GM11168 (cell line): ENCODE results near the gene TBC1D22B.

Experiments
- in situ Hi-C: fragments of 300-500 bp; cut with MboI; formaldehyde crosslinking; loops from one replicate; pipeline ENCODE4 v1.12.0; 2022; ENCODE audit warnings: low sequenced_read_pairs; ENCODE audit not compliant: unreplicated experiment

TBC1D22B gene

DNA sequence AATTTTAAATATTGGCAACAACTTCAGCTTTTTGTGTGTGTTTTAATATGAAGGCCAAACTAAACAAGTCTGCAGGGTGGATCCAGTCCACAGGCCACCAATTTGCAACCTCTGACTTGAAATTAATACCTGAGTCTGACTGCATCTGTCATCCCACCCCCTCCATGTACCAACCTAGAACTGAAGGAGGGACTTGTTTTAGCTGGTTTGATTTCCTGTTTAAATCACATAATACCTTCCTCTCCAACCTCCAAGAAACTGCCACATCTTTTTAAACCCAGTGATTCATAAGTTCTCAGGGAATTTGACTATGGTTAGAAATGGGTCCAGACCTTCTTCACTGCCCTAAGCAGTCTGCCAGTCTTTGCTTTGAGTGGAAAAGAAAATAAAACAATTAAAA lies 117.8 kb downstream of the TBC1D22B start:
- in situ Hi-C loops = no loop called here

DNA sequence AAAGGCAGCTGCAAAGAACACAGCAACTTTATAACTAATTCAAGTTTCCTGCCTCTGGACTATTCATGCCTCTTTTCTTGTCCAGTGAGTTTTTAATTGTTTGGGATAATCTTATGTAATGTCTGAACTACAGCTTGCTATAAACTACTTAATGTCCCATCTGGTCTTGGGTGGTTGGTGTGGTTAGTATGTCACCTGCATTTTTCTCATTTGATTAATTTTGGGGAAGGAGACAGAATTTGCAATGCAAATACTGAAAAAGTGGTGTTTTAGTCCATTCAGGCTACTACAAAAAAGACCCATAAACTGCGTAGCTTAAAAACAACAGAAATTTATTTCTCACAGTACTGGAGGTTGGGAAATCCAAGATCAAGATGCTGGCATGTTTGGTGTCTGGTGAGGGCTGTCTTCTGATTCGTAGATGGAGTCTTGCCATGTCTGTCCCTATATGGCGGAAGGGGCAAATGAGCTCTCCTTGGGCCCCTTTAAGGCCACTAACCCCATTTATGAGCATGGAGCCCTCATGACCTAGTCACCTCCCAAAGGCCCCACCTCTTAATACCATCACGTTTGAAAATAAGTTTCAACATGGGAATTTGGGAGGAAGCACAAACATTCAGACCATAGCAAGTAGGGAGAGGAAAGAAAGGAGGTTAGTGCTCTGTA lies 118.6 kb downstream of the TBC1D22B start:
- in situ Hi-C loops = no loop called here

DNA sequence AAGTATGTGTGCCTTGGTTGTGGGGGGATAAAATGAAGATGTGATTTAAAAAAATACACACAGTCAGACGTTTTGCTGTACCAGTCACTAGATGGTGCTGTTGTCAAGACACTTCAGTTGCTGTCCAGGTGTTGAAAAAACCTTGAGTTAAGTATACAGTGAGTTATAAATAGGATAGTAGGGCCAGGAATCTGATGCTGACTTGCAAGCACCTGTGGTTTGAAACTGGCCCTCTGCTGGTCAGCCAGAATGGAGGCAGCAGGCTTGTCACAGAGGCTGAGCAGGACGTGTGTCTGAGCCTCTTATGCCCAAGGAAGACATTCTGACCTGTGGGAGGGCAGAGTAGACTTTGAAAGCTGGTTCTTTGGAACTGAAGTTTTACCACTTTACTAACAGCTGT lies 124.0 kb downstream of the TBC1D22B start:
- in situ Hi-C loops = loop anchor here (10.0 kb wide), 1 partner anchor 83 kb away; no protein-coding TSS in a partner anchor
